Measurements from ENCODE around the gene CHAT.

The CHAT gene

DNA sequence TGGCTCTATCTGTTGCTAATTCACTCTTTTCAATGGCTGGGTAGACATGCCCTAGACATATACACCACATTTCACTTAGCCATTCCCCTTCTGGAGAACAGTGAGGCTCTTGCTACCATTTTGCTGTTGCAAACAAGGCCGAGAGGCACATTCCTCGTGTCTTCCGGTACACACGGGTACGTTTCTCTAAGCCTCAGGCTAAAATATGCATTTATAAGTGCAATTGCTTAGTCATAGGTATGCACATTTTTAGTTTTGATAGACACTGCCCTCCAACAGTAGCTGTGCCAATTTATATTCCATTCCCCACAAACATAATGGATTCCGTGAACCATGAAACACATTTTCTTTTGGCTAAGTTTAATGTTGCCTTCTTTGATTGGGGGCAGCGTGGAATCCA is 13.2 kb downstream of the CHAT start:
- TF ChIP-seq, protein P1, sequence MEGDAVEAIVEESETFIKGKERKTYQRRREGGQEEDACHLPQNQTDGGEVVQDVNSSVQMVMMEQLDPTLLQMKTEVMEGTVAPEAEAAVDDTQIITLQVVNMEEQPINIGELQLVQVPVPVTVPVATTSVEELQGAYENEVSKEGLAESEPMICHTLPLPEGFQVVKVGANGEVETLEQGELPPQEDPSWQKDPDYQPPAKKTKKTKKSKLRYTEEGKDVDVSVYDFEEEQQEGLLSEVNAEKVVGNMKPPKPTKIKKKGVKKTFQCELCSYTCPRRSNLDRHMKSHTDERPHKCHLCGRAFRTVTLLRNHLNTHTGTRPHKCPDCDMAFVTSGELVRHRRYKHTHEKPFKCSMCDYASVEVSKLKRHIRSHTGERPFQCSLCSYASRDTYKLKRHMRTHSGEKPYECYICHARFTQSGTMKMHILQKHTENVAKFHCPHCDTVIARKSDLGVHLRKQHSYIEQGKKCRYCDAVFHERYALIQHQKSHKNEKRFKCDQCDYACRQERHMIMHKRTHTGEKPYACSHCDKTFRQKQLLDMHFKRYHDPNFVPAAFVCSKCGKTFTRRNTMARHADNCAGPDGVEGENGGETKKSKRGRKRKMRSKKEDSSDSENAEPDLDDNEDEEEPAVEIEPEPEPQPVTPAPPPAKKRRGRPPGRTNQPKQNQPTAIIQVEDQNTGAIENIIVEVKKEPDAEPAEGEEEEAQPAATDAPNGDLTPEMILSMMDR (conservative IDR thresholded peaks at IDR 0.05), result no peak
- no peak for TF ChIP-seq ZFX (IDR thresholded peaks at IDR 0.05)
- H3K27ac ChIP-seq, result no peak overlapping the region

- TF ChIP-seq, protein P1 (conservative IDR thresholded peaks at IDR 0.05), result no peak
- TF ChIP-seq ZFX (IDR thresholded peaks at IDR 0.05), result no peak
Measured at GRCh38 chr10:49627644-49628247, 13.9 kb downstream of the CHAT start.

DNA sequence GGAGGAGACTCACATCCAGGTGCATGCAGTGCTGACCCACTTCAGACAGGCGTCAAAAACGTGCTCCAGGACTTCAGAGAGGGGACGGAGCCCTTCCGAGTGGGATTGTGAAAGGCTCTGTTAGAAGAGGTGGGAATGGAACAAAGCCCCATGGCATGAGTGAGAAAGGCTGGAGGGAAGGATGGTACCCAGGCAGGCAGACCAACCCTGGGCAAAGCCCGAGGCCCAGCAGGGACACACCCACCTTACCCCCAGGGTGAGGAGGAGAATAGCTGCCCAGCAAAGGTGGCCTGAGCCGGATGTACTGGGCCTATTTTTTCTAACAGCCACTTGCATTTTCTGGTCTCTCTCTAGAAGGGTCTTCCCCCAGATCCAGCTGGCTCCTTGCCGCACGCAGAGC is 14.8 kb downstream of the CHAT start:
- TF ChIP-seq, protein P1 (conservative IDR thresholded peaks at IDR 0.05), result no peak
- no peak for TF ChIP-seq ZFX (IDR thresholded peaks at IDR 0.05)
- no peak overlapping the region for H3K27ac ChIP-seq

More at GRCh38 chr10:49627644-49628247, 13.9 kb downstream of the CHAT start:
- no peak overlapping the region for H3K27ac ChIP-seq

DNA sequence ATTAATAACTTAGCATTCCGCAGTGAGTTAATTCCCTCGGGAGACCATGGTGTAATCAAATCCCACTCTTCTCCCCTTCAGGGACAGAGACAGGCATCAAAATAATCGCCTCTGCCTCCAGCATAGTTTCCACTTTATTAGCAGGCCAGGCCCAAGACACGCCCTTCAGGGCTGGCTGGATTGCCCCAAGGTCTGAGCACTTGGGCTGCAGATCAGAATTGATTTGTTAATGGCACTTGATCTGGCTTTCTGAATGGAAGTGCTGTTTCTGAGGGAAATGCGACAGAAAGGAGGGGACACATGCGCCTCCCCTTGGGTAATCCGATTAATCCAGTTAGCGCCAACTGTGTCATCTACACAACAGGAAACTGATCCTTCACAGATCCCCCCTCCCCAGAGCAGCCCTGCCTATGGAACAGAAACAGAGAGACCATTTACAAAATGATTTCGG is 15.6 kb downstream of the CHAT start:
- H3K27ac ChIP-seq, result no peak overlapping the region
- TF ChIP-seq ZFX (IDR thresholded peaks at IDR 0.05), result no peak
- TF ChIP-seq, protein P1 (conservative IDR thresholded peaks at IDR 0.05), result no peak

DNA sequence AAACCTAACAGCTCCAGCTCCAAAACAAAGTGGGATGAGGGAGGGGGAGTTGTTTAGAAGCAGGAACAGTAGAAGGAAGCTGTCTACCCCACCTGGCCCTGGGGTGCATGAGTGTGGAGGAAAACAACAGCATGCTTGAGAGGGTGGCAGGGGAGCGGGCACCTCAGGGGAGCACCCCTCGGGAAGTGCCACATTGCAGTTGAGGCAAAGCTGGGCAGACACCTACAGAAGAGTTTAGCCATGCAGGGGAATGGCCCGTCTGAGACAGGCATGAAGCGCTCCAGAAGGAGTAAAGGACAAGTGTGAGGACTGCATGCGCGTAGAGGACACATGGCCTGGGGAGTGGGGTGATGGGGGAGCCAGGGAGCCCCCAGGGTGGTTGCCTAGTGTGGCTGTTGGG is 18.1 kb downstream of the CHAT start:
- H3K27ac ChIP-seq, result no peak overlapping the region
- TF ChIP-seq ZFX (IDR thresholded peaks at IDR 0.05), result no peak
- TF ChIP-seq, protein P1 (conservative IDR thresholded peaks at IDR 0.05), result no peak

DNA sequence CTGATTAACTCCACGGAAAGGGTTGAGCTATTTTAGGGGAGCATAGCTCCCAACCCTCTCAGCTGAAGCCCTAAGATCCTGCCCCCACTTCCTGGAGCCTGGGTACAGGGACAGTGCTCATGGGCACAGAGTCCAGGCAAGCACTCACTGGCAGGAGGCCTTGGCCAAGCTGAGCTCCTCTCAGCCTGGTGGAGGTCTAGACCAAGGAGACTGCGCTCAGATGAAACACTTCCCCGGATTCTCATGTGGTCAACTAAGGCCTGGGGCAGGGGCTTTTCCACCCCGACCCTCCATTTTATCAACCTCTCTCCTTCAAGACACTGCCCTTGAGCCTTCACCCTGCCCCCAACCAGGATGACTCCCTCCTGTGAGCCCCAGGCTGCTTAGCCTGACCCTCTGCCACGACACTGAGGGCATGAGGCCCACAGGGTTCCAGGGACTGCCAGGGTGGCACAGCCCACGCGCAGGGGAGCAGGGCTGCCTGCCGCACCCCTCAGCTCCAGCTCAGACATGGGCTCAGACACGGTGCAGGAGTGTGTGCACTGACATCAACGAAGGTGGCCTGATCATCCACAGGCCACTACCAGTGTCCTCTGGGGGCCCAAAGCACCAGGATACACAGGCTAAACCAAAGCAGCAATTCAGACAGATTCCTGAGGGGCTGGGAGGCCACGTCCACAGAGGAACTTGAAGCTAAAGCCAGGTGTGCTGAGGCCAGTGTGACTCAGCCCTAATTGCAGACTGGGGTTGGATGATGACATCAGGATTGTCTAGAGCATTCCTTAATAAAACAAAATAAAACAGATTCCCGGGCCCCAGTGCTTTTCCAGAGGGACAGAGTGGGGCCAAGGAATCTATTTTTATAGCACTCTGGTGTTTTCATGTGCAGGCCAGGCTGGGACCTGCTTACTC is 18.8 kb downstream of the CHAT start:
- TF ChIP-seq, protein P1 (conservative IDR thresholded peaks at IDR 0.05), result no peak
- TF ChIP-seq ZFX (IDR thresholded peaks at IDR 0.05), result no peak
- H3K27ac ChIP-seq, result no peak overlapping the region

Measured in C4-2B (cell line).